Central memory CD8-positive, alpha-beta T cell (primary cell): ENCODE data around the gene CERS5.

Experiments
- ATAC-seq: fragments of 150-1000 bp; cut with Tn5 transposase; replicated peaks from 2 replicates; pipeline ENCODE4 v1.10.0; 2022; ENCODE audit warnings: mild to moderate bottlenecking, moderate FRiP score, moderate number of reproducible peaks; ENCODE audit not compliant: poor library complexity, severe bottlenecking; ENCODE audit errors: extremely low read depth
- DNase-seq, 2 donors: peaks; one replicate each; pipeline ENCODE4 v3.0.0; 2021; ENCODE audit warnings: low spot score in 2 of 2
- H3K27ac Mint-ChIP-seq: one replicate; pipeline ENCODE4 v1.8.0; 2022; ENCODE audit warnings: low read depth, mild to moderate bottlenecking, moderate library complexity, mixed read lengths
- H3K27me3 Mint-ChIP-seq: one replicate; pipeline ENCODE4 v1.8.0; 2022; ENCODE audit warnings: mixed read lengths
- H3K36me3 Mint-ChIP-seq: one replicate; pipeline ENCODE4 v1.8.0; 2022; ENCODE audit warnings: mild to moderate bottlenecking, moderate library complexity, mixed read lengths; ENCODE audit not compliant: insufficient read depth
- H3K4me1 Mint-ChIP-seq: one replicate; pipeline ENCODE4 v1.8.0; 2022; ENCODE audit warnings: mixed read lengths
- H3K4me3 Mint-ChIP-seq: one replicate; pipeline ENCODE4 v1.8.0; 2022; ENCODE audit warnings: mild to moderate bottlenecking, moderate library complexity, mixed read lengths
- H3K9me3 Mint-ChIP-seq: one replicate; pipeline ENCODE4 v1.8.0; 2022; ENCODE audit warnings: mixed read lengths

Gene CERS5

GRCh38 chr12:50197297-50197727 lies 30.1 kb upstream of the CERS5 start:
- no peak for DNase-seq
- Mint-ChIP-seq H3K4me1 (no peaks in the 10 kb centered on the region), H3K9me3 (no peaks in the 10 kb centered on the region), H3K36me3 (peaks cover 49% of the 10 kb centered on the region), H3K27ac (no peak overlapping the region), H3K4me3 (no peak overlapping the region), H3K27me3 (no peaks in the 10 kb centered on the region)
- ATAC-seq: no peak

- no peak overlapping the region for H3K4me3 Mint-ChIP-seq
- no peak for DNase-seq
- H3K27ac Mint-ChIP-seq: no peak overlapping the region
- no peaks in the 10 kb centered on the region for H3K27me3 Mint-ChIP-seq
- ATAC-seq: no peak
- no peaks in the 10 kb centered on the region for H3K4me1 Mint-ChIP-seq
- H3K9me3 Mint-ChIP-seq: no peaks in the 10 kb centered on the region
- H3K36me3 Mint-ChIP-seq: peaks cover 55% of the 10 kb centered on the region
These were observed 29.4 kb upstream of the CERS5 start for GRCh38 chr12:50196537-50196936.

GRCh38 chr12:50195832-50196231 lies 28.7 kb upstream of the CERS5 start:
- H3K36me3 Mint-ChIP-seq: peaks cover 57% of the 10 kb centered on the region
- no peak for ATAC-seq
- no peak overlapping the region for H3K4me3 Mint-ChIP-seq
- H3K27me3 Mint-ChIP-seq: no peaks in the 10 kb centered on the region
- no peak overlapping the region for H3K27ac Mint-ChIP-seq
- DNase-seq: no peak
- H3K4me1 Mint-ChIP-seq: no peaks in the 10 kb centered on the region
- no peaks in the 10 kb centered on the region for H3K9me3 Mint-ChIP-seq

- no peaks in the 10 kb centered on the region for H3K9me3 Mint-ChIP-seq
- no peaks in the 10 kb centered on the region for H3K27me3 Mint-ChIP-seq
- peaks cover 7% of the 10 kb centered on the region for H3K4me1 Mint-ChIP-seq
- H3K4me3 Mint-ChIP-seq: no peak overlapping the region
- peaks cover 47% of the 10 kb centered on the region for H3K36me3 Mint-ChIP-seq
- ATAC-seq (no peak), DNase-seq (no peak)
- H3K27ac Mint-ChIP-seq: no peak overlapping the region
These were observed 25.7 kb upstream of the CERS5 start for GRCh38 chr12:50192908-50193307.

GRCh38 chr12:50192236-50192635 lies 25.1 kb upstream of the CERS5 start:
- Mint-ChIP-seq H3K27ac (no peak overlapping the region), H3K4me3 (no peak overlapping the region), H3K4me1 (peaks cover 7% of the 10 kb centered on the region), H3K27me3 (no peaks in the 10 kb centered on the region), H3K36me3 (peaks cover 46% of the 10 kb centered on the region), H3K9me3 (no peaks in the 10 kb centered on the region)
- ATAC-seq (no peak), DNase-seq (no peak)

DNA sequence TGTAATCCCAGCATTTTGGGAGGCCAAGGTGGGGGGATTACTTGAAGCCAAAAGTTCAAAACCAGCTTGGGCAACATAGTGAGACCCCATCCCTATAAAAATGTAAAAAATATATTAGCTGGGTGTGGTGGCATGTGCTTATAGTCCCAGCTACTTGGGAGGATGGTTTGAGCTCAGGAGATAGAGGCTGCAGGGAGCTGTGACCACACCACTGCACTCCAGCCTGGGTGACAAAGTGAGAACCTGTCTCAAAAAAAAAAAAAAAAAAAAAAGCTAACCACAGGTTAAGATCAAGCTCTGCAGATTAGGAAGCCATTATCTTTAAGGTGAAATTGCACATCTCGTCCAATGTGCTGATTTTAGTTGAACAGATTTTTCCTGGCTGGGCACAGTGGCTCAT lies 23.7 kb upstream of the CERS5 start:
- Mint-ChIP-seq H3K9me3 (no peaks in the 10 kb centered on the region), H3K27ac (no peak overlapping the region), H3K27me3 (no peaks in the 10 kb centered on the region), H3K36me3 (peaks cover 40% of the 10 kb centered on the region), H3K4me1 (peaks cover 7% of the 10 kb centered on the region), H3K4me3 (no peak overlapping the region)
- ATAC-seq (no peak), DNase-seq (no peak)

DNA sequence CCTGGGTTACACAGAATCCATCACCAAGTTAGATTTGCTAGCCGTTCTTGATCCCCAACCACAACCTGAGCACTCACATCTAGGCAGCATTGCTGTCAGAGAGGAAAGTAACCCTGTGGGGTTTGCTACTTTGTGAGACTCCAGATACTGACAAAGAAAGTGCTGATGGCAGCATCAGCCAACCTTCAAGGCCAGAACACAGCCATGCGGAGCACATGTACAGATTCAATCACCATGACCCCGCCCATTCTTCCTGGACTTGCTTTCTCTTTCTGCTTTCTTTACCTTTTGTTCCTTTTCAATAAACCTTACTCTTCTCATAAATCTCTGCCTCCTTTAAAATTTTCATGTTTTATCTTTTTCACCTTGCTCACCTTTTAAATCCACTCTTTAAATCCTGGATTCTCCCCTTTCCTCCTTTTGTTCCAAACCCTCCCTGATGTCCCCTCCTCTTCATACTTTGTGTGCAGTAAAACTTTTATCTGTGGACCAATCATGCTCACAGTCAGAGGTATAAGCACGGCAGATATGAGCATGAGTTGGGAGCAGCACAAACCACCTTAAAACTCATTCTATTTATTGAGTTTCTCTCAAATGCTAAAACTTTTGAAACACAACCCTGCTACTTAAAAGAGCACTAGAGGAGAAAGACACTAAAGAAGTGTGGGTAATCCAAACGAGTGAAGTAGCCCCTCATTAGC lies 21.9 kb upstream of the CERS5 start:
- ATAC-seq (no peak), DNase-seq (no peak)
- Mint-ChIP-seq H3K36me3 (peaks cover 29% of the 10 kb centered on the region), H3K27me3 (no peaks in the 10 kb centered on the region), H3K27ac (peak overlapping the region; percentile 6), H3K4me1 (peaks cover 7% of the 10 kb centered on the region), H3K4me3 (peak overlapping the region; percentile 10), H3K9me3 (no peaks in the 10 kb centered on the region)

DNA sequence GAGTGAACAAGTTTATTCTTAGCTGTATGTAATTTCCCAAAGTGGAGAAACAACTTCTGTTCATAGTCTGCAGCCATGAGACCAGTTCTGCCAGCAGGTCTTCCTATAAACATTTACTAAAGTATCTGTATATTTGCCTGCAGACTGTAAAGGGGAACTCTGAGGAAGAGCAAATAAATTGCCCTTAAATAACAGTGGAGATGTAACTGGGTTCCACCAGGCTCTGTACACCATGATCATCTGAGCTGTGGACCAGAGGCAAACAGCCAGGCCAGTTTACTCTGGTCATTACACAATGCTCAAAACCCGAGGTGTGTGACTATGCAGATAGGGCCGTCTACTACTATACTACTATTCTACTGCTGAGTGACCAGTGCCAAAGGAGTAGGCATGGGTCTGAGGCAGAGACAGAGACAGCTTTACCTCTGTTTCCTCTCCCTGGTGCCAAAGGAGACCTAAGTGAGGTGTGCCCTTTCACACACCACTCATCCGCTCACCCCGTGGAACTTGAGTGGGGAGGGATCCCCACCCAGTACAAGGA lies 21.1 kb upstream of the CERS5 start:
- no peaks in the 10 kb centered on the region for H3K9me3 Mint-ChIP-seq
- peaks cover 7% of the 10 kb centered on the region for H3K4me1 Mint-ChIP-seq
- H3K27me3 Mint-ChIP-seq: no peaks in the 10 kb centered on the region
- no peak overlapping the region for H3K4me3 Mint-ChIP-seq
- no peak for ATAC-seq
- H3K27ac Mint-ChIP-seq: no peak overlapping the region
- no peak for DNase-seq
- peaks cover 29% of the 10 kb centered on the region for H3K36me3 Mint-ChIP-seq

- Mint-ChIP-seq H3K27me3 (no peaks in the 10 kb centered on the region), H3K4me1 (peaks cover 7% of the 10 kb centered on the region), H3K27ac (peak overlapping the region; percentile 44), H3K36me3 (peaks cover 27% of the 10 kb centered on the region), H3K4me3 (no peak overlapping the region), H3K9me3 (no peaks in the 10 kb centered on the region)
- ATAC-seq (no peak), DNase-seq (no peak)
These were observed 20.1 kb upstream of the CERS5 start for GRCh38 chr12:50187084-50187900.

GRCh38 chr12:50186681-50187080 lies 19.5 kb upstream of the CERS5 start:
- H3K4me3 Mint-ChIP-seq: no peak overlapping the region
- peaks cover 7% of the 10 kb centered on the region for H3K4me1 Mint-ChIP-seq
- DNase-seq (no peak), ATAC-seq (no peak)
- peak overlapping the region; percentile 44 for H3K27ac Mint-ChIP-seq
- no peaks in the 10 kb centered on the region for H3K27me3 Mint-ChIP-seq
- no peaks in the 10 kb centered on the region for H3K9me3 Mint-ChIP-seq
- peaks cover 23% of the 10 kb centered on the region for H3K36me3 Mint-ChIP-seq

GRCh38 chr12:50185970-50186663 lies 18.9 kb upstream of the CERS5 start:
- no peak overlapping the region for H3K4me3 Mint-ChIP-seq
- H3K27ac Mint-ChIP-seq: peak overlapping the region; percentile 44
- H3K4me1 Mint-ChIP-seq: peaks cover 7% of the 10 kb centered on the region

GRCh38 chr12:50185301-50185895 lies 18.2 kb upstream of the CERS5 start:
- DNase-seq (no peak), ATAC-seq (no peak)
- Mint-ChIP-seq H3K4me3 (no peak overlapping the region), H3K4me1 (peaks cover 7% of the 10 kb centered on the region), H3K27ac (peak overlapping the region; percentile 19), H3K36me3 (peaks cover 23% of the 10 kb centered on the region), H3K27me3 (no peaks in the 10 kb centered on the region), H3K9me3 (no peaks in the 10 kb centered on the region)

More at GRCh38 chr12:50185970-50186663, 18.9 kb upstream of the CERS5 start:
- ATAC-seq: no peak
- no peaks in the 10 kb centered on the region for H3K9me3 Mint-ChIP-seq
- H3K36me3 Mint-ChIP-seq: peaks cover 24% of the 10 kb centered on the region
- H3K27me3 Mint-ChIP-seq: no peaks in the 10 kb centered on the region
- no peak for DNase-seq
